ENCODE results near the gene RHBDF2. TPM values are rescaled to one million over a fixed set of nuclear protein-coding genes. Genes with fewer than 3 reads are reported as not detected.

The RHBDF2 gene
- total RNA-seq, 1 experiment from 2014 or later, result 33.0 TPM

DNA sequence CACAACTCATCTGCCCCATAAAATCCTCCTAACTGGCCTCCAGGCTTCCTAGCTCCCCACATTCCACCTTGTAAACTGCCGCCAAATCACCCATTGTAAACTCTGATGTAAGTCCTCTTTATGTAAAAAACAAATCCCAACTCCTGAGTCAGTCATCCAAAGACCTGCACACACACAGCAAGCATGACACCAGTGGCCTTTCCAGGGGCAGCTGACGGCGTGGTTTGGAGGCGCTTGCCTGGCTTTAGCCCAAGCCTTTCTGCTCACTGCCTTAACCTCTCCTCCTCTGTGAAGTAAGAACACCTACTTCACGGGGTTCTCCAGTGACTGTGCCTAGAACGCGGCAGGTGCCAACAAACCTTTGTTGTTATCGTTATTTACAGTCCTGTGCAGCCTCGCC, 62.3 kb downstream of the RHBDF2 start (continued):
- TF ChIP-seq, protein P1, sequence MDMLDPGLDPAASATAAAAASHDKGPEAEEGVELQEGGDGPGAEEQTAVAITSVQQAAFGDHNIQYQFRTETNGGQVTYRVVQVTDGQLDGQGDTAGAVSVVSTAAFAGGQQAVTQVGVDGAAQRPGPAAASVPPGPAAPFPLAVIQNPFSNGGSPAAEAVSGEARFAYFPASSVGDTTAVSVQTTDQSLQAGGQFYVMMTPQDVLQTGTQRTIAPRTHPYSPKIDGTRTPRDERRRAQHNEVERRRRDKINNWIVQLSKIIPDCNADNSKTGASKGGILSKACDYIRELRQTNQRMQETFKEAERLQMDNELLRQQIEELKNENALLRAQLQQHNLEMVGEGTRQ (CRISPR knock-in tag; IDR thresholded peaks at IDR 0.05), result no peak
- TF ChIP-seq, protein P2, sequence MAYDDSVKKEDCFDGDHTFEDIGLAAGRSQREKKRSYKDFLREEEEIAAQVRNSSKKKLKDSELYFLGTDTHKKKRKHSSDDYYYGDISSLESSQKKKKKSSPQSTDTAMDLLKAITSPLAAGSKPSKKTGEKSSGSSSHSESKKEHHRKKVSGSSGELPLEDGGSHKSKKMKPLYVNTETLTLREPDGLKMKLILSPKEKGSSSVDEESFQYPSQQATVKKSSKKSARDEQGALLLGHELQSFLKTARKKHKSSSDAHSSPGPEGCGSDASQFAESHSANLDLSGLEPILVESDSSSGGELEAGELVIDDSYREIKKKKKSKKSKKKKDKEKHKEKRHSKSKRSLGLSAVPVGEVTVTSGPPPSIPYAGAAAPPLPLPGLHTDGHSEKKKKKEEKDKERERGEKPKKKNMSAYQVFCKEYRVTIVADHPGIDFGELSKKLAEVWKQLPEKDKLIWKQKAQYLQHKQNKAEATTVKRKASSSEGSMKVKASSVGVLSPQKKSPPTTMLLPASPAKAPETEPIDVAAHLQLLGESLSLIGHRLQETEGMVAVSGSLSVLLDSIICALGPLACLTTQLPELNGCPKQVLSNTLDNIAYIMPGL (CRISPR knock-in tag; IDR thresholded peaks at IDR 0.05), result no peak
- TF ChIP-seq ZNF263 (CRISPR knock-in tag; IDR thresholded peaks at IDR 0.05; ENCODE audit: low read depth) (no peak), NFE2L1 (CRISPR knock-in tag; IDR thresholded peaks at IDR 0.05) (no peak), JAZF1 (CRISPR knock-in tag; IDR thresholded peaks at IDR 0.05) (no peak), ETV6 (CRISPR knock-in tag; IDR thresholded peaks at IDR 0.05) (no peak)
- TF ChIP-seq, protein P3, sequence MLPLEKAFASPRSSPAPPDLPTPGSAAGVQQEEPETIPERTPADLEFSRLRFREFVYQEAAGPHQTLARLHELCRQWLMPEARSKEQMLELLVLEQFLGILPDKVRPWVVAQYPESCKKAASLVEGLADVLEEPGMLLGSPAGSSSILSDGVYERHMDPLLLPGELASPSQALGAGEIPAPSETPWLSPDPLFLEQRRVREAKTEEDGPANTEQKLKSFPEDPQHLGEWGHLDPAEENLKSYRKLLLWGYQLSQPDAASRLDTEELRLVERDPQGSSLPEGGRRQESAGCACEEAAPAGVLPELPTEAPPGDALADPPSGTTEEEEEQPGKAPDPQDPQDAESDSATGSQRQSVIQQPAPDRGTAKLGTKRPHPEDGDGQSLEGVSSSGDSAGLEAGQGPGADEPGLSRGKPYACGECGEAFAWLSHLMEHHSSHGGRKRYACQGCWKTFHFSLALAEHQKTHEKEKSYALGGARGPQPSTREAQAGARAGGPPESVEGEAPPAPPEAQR (CRISPR knock-in tag; IDR thresholded peaks at IDR 0.05), result no peak
- TF ChIP-seq, protein P4, sequence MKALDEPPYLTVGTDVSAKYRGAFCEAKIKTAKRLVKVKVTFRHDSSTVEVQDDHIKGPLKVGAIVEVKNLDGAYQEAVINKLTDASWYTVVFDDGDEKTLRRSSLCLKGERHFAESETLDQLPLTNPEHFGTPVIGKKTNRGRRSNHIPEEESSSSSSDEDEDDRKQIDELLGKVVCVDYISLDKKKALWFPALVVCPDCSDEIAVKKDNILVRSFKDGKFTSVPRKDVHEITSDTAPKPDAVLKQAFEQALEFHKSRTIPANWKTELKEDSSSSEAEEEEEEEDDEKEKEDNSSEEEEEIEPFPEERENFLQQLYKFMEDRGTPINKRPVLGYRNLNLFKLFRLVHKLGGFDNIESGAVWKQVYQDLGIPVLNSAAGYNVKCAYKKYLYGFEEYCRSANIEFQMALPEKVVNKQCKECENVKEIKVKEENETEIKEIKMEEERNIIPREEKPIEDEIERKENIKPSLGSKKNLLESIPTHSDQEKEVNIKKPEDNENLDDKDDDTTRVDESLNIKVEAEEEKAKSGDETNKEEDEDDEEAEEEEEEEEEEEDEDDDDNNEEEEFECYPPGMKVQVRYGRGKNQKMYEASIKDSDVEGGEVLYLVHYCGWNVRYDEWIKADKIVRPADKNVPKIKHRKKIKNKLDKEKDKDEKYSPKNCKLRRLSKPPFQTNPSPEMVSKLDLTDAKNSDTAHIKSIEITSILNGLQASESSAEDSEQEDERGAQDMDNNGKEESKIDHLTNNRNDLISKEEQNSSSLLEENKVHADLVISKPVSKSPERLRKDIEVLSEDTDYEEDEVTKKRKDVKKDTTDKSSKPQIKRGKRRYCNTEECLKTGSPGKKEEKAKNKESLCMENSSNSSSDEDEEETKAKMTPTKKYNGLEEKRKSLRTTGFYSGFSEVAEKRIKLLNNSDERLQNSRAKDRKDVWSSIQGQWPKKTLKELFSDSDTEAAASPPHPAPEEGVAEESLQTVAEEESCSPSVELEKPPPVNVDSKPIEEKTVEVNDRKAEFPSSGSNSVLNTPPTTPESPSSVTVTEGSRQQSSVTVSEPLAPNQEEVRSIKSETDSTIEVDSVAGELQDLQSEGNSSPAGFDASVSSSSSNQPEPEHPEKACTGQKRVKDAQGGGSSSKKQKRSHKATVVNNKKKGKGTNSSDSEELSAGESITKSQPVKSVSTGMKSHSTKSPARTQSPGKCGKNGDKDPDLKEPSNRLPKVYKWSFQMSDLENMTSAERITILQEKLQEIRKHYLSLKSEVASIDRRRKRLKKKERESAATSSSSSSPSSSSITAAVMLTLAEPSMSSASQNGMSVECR (CRISPR knock-in tag; IDR thresholded peaks at IDR 0.05; ENCODE audit: borderline replicate concordance), result no peak

DNA sequence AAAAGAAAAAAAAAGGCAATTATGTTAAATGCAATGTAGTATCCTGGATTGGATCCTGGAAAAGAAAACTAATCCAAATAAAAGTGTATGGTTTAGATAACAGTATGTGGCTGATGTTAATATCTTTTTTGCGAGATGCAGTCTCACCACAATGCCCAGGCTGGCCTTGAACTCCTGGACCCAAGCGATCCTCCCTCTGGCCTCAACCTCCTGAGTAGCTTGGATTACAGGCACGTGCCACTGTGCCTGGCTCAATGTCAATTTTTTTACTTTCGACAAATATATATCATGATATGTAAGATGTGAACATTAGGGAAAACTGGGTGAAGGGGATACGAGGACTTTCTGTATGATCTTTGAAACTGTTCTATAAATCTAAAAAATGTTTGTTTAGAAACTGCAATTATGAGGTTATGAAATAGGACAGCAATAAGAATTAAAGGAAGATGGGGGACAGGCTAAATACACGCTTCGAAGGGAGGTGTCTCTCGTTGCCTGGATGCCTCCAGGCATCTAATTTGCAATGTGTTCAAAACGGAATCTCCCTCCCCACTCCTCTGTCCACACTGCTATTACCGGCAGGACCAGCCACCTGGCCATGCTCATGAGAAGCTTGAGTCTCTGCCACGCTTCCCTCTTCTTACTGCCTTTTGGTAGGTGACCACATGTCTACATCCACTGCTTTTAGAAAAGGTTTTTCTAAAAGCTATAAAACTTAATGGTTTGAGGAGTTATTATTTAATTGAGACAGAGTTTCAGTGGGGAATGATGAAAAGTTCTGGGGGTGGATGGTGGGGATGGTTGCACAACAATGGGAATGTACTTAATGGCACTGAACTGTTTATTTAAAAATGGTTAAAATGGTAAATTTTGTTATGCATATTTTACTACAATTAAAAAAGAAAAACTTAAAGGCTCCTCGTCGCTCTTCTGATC, 63.5 kb downstream of the RHBDF2 start:
- ChIA-PET POLR2A (no interaction called here), CTCF (interaction anchor here (0.7 to 1.2 kb wide), 4 partner anchors 16 to 85 kb away, joined by 3 to 8 read pairs (median 7); no protein-coding TSS in a partner anchor)
- no peaks in the 10 kb centered on the region for H3K9me3 Mint-ChIP-seq
- no peaks in the 10 kb centered on the region for H3K36me3 Mint-ChIP-seq
- ATAC-seq (no peak), DNase-seq (ENCODE audit: low spot score) (no peak)
- no peaks in the 10 kb centered on the region for H3K27me3 Mint-ChIP-seq (ENCODE audit: low read depth)
- H3K27ac Mint-ChIP-seq, result no peak overlapping the region
- H3K4me3 Mint-ChIP-seq, result no peak overlapping the region
- H3K4me1 Mint-ChIP-seq, result peaks cover 70% of the 10 kb centered on the region
- TF ChIP-seq MXD4 (CRISPR knock-in tag; IDR thresholded peaks at IDR 0.05; ENCODE audit: borderline replicate concordance), result no peak
- no peak for TF ChIP-seq PRRX2 (CRISPR knock-in tag; IDR thresholded peaks at IDR 0.05)
- TF ChIP-seq, protein P5, sequence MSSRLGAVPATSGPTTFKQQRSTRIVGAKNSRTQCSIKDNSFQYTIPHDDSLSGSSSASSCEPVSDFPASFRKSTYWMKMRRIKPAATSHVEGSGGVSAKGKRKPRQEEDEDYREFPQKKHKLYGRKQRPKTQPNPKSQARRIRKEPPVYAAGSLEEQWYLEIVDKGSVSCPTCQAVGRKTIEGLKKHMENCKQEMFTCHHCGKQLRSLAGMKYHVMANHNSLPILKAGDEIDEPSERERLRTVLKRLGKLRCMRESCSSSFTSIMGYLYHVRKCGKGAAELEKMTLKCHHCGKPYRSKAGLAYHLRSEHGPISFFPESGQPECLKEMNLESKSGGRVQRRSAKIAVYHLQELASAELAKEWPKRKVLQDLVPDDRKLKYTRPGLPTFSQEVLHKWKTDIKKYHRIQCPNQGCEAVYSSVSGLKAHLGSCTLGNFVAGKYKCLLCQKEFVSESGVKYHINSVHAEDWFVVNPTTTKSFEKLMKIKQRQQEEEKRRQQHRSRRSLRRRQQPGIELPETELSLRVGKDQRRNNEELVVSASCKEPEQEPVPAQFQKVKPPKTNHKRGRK (CRISPR knock-in tag; IDR thresholded peaks at IDR 0.05; ENCODE audit: borderline replicate concordance), result no peak
- TF ChIP-seq, protein P6, sequence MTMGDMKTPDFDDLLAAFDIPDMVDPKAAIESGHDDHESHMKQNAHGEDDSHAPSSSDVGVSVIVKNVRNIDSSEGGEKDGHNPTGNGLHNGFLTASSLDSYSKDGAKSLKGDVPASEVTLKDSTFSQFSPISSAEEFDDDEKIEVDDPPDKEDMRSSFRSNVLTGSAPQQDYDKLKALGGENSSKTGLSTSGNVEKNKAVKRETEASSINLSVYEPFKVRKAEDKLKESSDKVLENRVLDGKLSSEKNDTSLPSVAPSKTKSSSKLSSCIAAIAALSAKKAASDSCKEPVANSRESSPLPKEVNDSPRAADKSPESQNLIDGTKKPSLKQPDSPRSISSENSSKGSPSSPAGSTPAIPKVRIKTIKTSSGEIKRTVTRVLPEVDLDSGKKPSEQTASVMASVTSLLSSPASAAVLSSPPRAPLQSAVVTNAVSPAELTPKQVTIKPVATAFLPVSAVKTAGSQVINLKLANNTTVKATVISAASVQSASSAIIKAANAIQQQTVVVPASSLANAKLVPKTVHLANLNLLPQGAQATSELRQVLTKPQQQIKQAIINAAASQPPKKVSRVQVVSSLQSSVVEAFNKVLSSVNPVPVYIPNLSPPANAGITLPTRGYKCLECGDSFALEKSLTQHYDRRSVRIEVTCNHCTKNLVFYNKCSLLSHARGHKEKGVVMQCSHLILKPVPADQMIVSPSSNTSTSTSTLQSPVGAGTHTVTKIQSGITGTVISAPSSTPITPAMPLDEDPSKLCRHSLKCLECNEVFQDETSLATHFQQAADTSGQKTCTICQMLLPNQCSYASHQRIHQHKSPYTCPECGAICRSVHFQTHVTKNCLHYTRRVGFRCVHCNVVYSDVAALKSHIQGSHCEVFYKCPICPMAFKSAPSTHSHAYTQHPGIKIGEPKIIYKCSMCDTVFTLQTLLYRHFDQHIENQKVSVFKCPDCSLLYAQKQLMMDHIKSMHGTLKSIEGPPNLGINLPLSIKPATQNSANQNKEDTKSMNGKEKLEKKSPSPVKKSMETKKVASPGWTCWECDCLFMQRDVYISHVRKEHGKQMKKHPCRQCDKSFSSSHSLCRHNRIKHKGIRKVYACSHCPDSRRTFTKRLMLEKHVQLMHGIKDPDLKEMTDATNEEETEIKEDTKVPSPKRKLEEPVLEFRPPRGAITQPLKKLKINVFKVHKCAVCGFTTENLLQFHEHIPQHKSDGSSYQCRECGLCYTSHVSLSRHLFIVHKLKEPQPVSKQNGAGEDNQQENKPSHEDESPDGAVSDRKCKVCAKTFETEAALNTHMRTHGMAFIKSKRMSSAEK (CRISPR knock-in tag; IDR thresholded peaks at IDR 0.05; ENCODE audit: borderline replicate concordance), result no peak

All from WTC11 (cell line).